WI38 (cell line): ENCODE data around the gene NOS2.

Experiments used
- H3K4me3 ChIP-seq: 2 replicates; pipeline ENCODE4 v1.5.1; 2011; ENCODE audit warnings: low read depth, mild to moderate bottlenecking, control low read depth, low read length
- CTCF ChIP-seq: IDR thresholded peaks from 2 replicates; pipeline ENCODE4 v1.5.1; 2012; ENCODE audit warnings: low read depth, mild to moderate bottlenecking, control low read depth, low read length

The NOS2 gene

GRCh38 chr17:27792095-27792494 is 8.2 kb downstream of the NOS2 start:
- TF ChIP-seq CTCF, result no peak
- H3K4me3 ChIP-seq, result no peak overlapping the region

- no peak for TF ChIP-seq CTCF
- H3K4me3 ChIP-seq, result no peak overlapping the region
These were observed 11.4 kb downstream of the NOS2 start for GRCh38 chr17:27788919-27789318.

- H3K4me3 ChIP-seq, result no peak overlapping the region
- TF ChIP-seq CTCF, result no peak
These were observed 16.6 kb downstream of the NOS2 start for GRCh38 chr17:27783440-27784350.

- no peak for TF ChIP-seq CTCF
- no peak overlapping the region for H3K4me3 ChIP-seq
These were observed 17.5 kb downstream of the NOS2 start for GRCh38 chr17:27782791-27783206.

- no peak overlapping the region for H3K4me3 ChIP-seq
- no peak for TF ChIP-seq CTCF
These were observed 19.4 kb downstream of the NOS2 start for GRCh38 chr17:27780828-27781404.

GRCh38 chr17:27780092-27780827 is 20.1 kb downstream of the NOS2 start:
- no peak overlapping the region for H3K4me3 ChIP-seq
- TF ChIP-seq CTCF, result no peak
